RPMI7951 (cell line): ENCODE measurements around the gene PRDX6. TPM values are rescaled to one million over a fixed set of nuclear protein-coding genes. Genes with fewer than 3 reads are reported as not detected.

ENCODE experiments used
- total RNA-seq: library from RNA; depleted of rRNA; stranded (reverse); fragments of >200 nt; shearing (Covaris generic); gene quantifications from 2 replicates; pipeline ENCODE4 v1.2.3, GENCODE V29; 2014; rRNA removed

Gene PRDX6
- total RNA-seq, 1 experiment from 2014 or later: 355 TPM

Other genes starting within 250 kb of the PRDX6 start
- not detected in 2 replicates for gene SLC9C2, start 125.7 kb downstream of the PRDX6 start, total RNA-seq
- gene TEX50, start 158.0 kb downstream of the PRDX6 start, total RNA-seq: not detected in 2 replicates
- gene ANKRD45, start 192.5 kb downstream of the PRDX6 start, total RNA-seq: not detected in 2 replicates
- 16.3 and 20.2 TPM in 2 replicates for gene KLHL20, start 237.6 kb downstream of the PRDX6 start, total RNA-seq